ENCODE results near the gene CDH20.
A peak's percentile ranks its signal among the peaks of the same experiment; 100 is the strongest.

The CDH20 gene

DNA sequence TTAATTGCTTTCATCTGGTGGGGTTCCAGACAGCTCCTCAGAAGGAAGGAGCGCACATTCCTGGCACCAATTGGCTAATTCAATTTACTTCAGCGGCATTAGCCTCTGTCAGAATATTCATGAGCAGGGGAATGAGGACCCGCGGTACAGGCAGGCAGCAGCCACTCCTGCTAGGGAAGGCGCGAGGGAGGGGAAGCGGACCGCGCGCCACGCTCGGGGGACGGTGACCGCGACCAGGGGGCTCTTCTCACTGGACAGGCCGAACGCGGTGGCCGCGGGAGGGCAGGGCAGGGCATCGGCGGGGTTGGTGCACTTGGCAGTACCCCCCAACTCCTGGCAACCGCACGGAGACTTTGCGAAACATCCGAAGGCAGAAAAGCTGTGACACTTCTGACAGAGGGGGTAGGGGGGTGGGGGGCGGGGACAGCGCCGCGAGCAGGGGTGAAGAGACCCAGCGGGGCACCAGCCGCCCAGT, at the start of gene CDH20:
TSS of gene CDH20 (plus strand) at position 160 of the 475 bp plus-strand sequence.
- no peak for DNase-seq

GRCh38 chr18:61284039-61284438, 49.2 kb upstream of the CDH20 start:
- DNase-seq: no peak

DNA sequence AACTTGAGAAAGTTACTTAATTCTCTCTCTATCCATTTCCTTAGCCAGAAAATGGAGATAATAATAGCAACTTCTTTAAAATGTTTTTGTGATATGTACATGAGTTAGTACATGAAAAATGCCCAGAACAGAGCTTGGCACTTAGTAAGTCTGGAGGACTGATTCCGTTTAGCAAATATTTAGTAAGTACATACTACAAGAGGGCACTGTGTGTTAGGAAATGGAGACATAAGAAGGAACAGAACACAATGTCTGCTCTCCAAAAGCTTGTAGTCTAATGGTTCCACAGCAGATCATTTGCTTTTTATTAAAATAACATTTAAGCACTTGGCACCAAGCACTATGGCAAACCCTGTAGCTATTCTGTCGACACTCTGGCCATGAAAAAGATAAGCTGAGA, 47.5 kb upstream of the CDH20 start:
- no peak for DNase-seq

GRCh38 chr18:61286867-61287266, 46.4 kb upstream of the CDH20 start:
- no peak for DNase-seq

GRCh38 chr18:61290616-61291015, 42.6 kb upstream of the CDH20 start:
- no peak for DNase-seq

- DNase-seq: no peak
These were observed 40.8 kb upstream of the CDH20 start for GRCh38 chr18:61292280-61293035.

- DNase-seq: no peak
These were observed 38.1 kb upstream of the CDH20 start for GRCh38 chr18:61295153-61295552.

- DNase-seq: no peak
These were observed 25.2 kb upstream of the CDH20 start for GRCh38 chr18:61308004-61308403.

DNA sequence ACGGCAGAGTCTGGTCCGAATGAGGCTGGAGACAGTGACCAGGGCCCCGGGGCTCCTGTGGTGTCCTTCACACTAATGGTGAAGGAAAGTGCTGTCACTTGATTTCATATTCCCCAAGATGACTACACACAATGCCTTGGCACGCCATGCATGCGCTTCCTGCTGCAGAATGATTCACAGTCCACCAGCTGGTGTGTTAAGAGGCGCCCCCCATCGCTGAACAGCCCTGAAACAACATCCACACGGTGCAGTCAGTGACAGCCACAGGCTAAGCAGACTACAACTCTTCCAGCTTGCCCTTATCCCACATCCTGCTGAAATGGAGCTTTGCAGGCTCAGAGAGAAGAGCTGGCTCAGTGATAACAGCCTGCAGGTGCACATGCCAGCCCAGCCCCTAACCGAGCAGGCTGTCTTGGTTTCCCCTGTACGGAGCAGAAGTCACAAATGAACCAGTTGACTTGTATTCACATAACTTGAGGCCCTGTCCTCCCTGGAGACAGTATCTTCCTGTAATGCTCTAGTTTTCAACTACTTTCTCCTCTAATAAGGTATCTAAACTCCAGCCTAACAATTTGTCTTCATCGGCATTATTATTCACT, 24.3 kb upstream of the CDH20 start:
- DNase-seq: no peak

DNA sequence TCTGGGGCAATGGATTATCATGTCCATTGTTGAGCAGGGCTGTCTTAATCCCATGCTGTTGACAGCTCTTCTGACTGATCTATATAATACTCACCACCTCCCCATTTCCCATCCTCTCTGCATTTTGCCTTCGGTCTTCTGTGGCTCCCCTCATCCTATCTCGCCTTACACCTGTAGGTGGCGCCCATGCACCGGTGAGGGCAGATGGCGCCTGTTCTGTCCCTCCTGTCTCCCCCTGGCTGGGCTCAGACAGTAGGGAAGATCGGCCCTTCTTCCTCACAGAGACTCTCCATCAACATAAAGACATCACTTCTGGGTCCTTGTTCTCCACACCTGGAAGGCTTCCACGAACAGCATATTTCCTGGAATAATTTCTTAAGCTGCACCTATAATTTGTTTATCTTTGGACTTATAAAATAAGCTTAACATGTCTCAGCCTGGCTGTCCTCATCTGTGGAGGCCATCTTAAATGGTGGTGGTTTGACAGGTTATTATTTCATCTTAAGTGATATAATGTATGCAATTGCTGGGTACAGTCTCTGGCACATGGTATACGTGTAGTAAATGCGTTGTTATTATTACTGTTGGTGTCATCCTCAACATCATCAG, 10.9 kb upstream of the CDH20 start:
- DNase-seq: peak; percentile 1

DNA sequence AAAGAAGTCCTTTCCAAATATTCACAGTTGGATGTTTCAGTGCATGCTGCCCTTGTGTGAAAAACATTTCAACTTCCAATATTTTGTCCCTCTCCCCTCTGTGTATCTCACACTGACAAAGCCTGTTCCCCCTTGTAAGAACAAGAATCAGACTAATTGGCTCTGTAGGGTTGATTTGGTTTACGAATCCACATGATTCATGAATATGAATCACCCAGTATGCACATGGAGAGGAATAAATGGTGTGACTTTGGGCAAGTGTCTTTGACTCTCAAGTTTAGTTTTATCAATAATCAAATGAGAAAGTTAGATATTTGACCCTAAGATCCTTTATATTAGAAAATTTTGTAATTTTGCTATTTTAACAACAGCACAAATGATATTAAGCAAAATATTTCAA, 9.3 kb upstream of the CDH20 start:
- DNase-seq: no peak

GRCh38 chr18:61326407-61326806, 6.8 kb upstream of the CDH20 start:
- DNase-seq: no peak

- DNase-seq: no peak
These were observed 3.8 kb upstream of the CDH20 start for GRCh38 chr18:61329398-61329797.

DNA sequence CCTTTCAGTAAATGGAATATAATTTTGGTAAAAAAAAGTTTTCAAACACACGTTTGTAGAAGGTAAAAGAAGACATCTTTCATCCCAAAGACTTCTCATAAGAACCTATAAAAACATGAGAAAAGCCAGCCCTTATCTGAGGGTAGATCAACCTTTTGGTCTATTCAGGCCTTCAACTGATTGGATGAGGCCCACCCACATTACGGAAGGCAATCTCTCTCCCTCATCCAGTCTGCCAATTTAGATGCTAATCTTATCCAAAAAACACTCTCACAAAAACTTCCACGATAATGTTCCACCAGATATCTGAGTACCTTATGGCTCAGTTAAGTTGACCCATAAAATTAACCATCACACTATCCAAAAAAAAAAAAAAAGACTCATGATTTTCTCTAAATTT, 2.2 kb upstream of the CDH20 start:
- DNase-seq: no peak

- no peak for DNase-seq
These were observed 688 bp downstream of the CDH20 start for GRCh38 chr18:61333746-61334490.

- no peak for DNase-seq
These were observed 1.2 kb downstream of the CDH20 start for GRCh38 chr18:61334491-61334850.

DNA sequence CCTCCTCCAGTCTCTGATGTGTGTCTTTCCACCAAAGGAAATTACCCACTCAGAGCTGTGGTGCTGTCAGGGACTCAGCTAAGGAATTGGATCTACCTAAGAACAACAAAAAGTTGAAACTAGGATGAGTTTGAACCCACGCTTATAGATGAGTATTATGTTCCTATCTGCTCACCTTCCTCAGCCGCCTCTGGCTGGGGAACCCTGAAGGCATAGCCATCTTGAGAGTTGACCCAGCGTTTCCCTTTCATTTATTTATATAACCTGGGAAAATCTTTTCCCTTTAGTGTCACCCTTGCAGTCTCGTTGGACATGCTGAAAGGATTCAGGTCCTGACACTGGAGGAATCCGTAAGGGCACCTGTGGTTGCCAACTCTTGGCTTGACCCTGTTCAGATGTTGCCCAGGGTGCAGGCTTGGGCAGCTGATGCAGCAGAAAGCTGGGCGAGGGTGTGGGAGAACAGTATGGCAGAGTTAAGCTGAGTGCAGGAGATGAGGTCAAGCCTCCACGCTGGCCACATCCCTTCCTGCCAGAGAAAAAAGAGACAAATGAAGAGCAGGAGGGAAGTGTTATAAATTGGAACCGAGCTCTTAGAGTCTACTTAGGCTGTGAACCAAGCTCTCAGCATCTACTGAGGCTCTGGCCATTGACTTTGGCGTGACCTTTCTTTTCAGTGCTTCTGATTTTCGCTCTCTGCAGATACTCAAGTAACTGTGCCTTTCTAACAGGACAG, 1.9 kb downstream of the CDH20 start:
- no peak for DNase-seq

- DNase-seq: no peak
These were observed 2.7 kb downstream of the CDH20 start for GRCh38 chr18:61335684-61336555.

GRCh38 chr18:61336766-61337165, 3.5 kb downstream of the CDH20 start:
- DNase-seq: no peak

GRCh38 chr18:61337527-61337926, 4.3 kb downstream of the CDH20 start:
- no peak for DNase-seq

DNA sequence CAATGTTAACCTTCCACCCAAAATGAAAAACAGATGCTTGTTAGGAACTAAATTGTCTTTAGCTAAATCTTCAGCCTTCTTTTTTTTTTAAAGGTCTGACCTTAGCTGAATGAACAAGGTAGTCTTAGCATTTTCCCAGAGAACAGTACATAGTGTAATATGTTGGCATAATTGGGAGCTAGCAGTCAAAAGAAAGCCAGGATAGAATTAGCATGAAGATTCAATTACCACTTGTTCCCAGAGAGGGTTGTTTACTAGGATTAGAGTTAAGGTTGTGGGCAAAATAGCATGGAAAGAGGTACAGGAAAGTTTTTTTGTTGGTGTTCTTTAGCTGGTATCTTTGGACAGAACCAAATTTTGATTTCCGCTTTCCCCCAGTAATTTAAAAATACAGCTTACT, 6.9 kb downstream of the CDH20 start:
- DNase-seq: no peak

GRCh38 chr18:61348230-61348629, 15.0 kb downstream of the CDH20 start:
- no peak for DNase-seq

Measured in KG1 (cell line).